GM10248 (cell line): ENCODE data around the gene HTRA3.

Experiments used
- CTCF ChIA-PET: fragments of 300-600 bp; sonication (Branson Sonifier 250); formaldehyde crosslinking; extraction: SDS; loops from one replicate; lab custom pipeline; 2021; ENCODE audit warnings: antibody characterized with exemption; lab: Yijun Ruan, JAX
- POLR2A ChIA-PET: fragments of 350-650 bp; sonication (Branson Sonifier 250); formaldehyde crosslinking; extraction: SDS; loops from one replicate; lab custom pipeline; 2020; ENCODE audit warnings: antibody characterized with exemption; lab: Yijun Ruan, JAX
- DNase-seq: peaks from one replicate; pipeline ENCODE4 v3.0.0; 2012; ENCODE audit errors: extremely low spot score
- CTCF ChIP-seq: IDR thresholded peaks from 2 replicates; pipeline ENCODE4 v1.5.1; 2012; ENCODE audit warnings: mild to moderate bottlenecking, low read depth; ENCODE audit errors: extremely low read depth, missing control alignments, control extremely low read depth

Gene HTRA3

DNA sequence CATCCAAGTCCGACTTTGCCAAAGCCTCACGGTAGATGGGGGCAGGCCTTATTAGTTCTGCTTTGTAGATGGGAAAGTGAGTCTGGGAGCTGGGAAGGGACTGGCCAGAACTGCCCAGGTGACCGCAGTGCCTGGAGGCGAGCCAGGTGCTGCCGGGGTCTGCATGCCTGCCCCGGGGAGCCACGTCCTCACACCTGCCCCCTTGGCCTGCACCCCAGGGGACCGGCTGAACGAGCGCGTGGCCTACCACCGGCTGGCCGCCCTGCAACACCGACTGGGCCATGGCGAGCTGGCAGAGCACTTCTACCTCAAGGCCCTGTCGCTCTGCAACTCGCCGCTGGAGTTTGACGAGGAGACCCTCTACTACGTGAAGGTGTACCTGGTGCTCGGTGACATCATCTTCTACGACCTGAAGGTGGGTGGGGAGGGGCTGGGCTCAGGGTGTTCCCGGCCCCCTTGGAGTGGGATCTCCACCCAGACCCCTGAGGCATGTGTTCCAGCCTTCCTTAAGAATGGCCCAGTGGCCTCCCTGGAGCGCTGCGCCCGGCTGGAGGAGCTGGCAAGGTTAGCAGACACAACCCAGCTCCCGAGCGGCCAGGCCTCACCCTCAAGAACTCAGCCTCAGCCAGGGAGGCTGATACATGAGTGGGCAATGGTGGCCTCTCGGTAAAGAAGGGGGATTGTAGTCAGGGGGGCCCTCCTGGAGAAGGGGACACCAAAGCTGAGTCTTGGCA lies 32.1 kb upstream of the HTRA3 start:
- TF ChIP-seq CTCF = no peak

GRCh38 chr4:8238036-8238511 lies 31.5 kb upstream of the HTRA3 start:
- ChIA-PET POLR2A (no interaction called here), CTCF (interaction anchor here (1.1 to 2.0 kb wide), 3 partner anchors 9 to 61 kb away, joined by 5 to 7 read pairs (median 5); no protein-coding TSS in a partner anchor)
- DNase-seq = no peak
- no peak for TF ChIP-seq CTCF

More for the DNA sequence above, 32.1 kb upstream of the HTRA3 start:
- POLR2A ChIA-PET = no interaction called here
- CTCF ChIA-PET = interaction anchor here (0.7 to 3.0 kb wide), 6 partner anchors 8 to 165 kb away, joined by 3 to 13 read pairs (median 5); no protein-coding TSS in a partner anchor
- no peak for DNase-seq

- peak; percentile 61 for DNase-seq
- TF ChIP-seq CTCF = peak; percentile 29
- ChIA-PET CTCF (interaction anchor here (1.1 to 2.0 kb wide), 3 partner anchors 9 to 62 kb away, joined by 5 to 7 read pairs (median 5); no protein-coding TSS in a partner anchor), POLR2A (no interaction called here)
Observed at GRCh38 chr4:8238515-8239053, 31.0 kb upstream of the HTRA3 start.

- POLR2A ChIA-PET = no interaction called here
- CTCF ChIA-PET = interaction anchor here (2.0 kb wide), 1 partner anchor 63 kb away, joined by 7 read pairs; no protein-coding TSS in a partner anchor
- TF ChIP-seq CTCF = no peak
- DNase-seq = no peak
Observed at GRCh38 chr4:8239226-8239625, 30.3 kb upstream of the HTRA3 start.

GRCh38 chr4:8239661-8240060 lies 29.9 kb upstream of the HTRA3 start:
- DNase-seq = no peak
- TF ChIP-seq CTCF = no peak
- ChIA-PET POLR2A (interaction anchor here (1.1 kb wide), 1 partner anchor 41 kb away, joined by 4 read pairs; the partner anchor contains the start of gene SH3TC1), CTCF (interaction anchor here (6.5 kb wide), 1 partner anchor 10 kb away, joined by 54 read pairs; no protein-coding TSS in a partner anchor)
